Spleen (tissue), 7 donors: Measurements from ENCODE around the gene NELFE.

Experiments
- POLR2A ChIP-seq, 3 donors: fragments of 450-650 bp; IDR thresholded peaks; one replicate each; pipeline ENCODE4 v1.5.1; 2017; ENCODE audit warnings: antibody characterized with exemption in 3 of 3, mild to moderate bottlenecking in 1 of 3
- TF ChIP-seq, protein P1 (sequence below), 11 experiments: fragments of 200-600 bp in 7 of 11; fragments of 450-650 bp in 4 of 11; sonication (generic) in 4 of 11; IDR thresholded peaks in 8 of 11; conservative IDR thresholded peaks in 3 of 11; 1 replicate in 7 of 11; 2 replicates in 4 of 11; pipeline versions ENCODE4 v1.4.0 to v1.8.0; 2016 to 2021; ENCODE audit warnings: antibody characterized with exemption in 11 of 11, inconsistent platforms in 4 of 11, mild to moderate bottlenecking in 1 of 11
- donor health status: DM: no; HTN: no; CAD: no; lungs with moderate emphysema.
- donor health status: DM: no; HTN: no; CAD: no.
- donor health status: DM: no; HTN: no; CAD: no.

DNA sequence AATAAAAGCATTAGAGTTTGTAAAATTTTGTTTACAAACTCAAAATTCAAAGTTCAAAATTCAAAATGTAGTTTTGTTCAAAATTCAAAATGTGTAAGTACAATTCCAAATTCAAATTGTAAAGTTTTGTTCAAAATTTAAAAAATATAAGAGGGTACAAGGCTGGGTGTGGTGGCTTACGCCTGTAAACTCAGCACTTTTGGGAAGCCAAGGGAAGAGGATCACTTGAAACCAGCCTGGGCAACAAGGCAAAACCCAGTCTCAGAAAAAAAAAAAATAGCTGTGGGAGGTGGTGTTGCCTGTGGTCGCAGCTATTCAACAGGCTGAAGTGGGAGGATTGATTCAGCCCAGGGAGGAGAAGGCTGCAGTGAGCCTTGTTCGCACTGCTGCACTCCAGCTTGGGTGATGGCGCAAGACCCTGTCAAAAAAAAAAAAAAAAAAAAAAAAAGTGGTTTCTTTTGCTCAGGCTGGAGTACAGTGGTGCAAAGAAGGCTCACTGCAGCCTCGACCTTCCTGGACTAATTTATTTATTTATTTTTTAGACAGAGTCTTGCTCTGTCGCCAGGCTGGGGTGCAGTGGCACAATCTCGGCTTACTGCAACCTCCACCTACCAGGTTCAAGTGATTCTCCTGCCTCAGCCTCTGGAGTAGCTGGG lies 51.5 kb downstream of the NELFE start:
- TF ChIP-seq, protein P1, sequence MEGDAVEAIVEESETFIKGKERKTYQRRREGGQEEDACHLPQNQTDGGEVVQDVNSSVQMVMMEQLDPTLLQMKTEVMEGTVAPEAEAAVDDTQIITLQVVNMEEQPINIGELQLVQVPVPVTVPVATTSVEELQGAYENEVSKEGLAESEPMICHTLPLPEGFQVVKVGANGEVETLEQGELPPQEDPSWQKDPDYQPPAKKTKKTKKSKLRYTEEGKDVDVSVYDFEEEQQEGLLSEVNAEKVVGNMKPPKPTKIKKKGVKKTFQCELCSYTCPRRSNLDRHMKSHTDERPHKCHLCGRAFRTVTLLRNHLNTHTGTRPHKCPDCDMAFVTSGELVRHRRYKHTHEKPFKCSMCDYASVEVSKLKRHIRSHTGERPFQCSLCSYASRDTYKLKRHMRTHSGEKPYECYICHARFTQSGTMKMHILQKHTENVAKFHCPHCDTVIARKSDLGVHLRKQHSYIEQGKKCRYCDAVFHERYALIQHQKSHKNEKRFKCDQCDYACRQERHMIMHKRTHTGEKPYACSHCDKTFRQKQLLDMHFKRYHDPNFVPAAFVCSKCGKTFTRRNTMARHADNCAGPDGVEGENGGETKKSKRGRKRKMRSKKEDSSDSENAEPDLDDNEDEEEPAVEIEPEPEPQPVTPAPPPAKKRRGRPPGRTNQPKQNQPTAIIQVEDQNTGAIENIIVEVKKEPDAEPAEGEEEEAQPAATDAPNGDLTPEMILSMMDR (IDR thresholded peaks at IDR 0.05 in 8 of 11, conservative IDR thresholded peaks at IDR 0.05 in 3 of 11): no peak
- TF ChIP-seq POLR2A (IDR thresholded peaks at IDR 0.05): no peak
